ENCODE results near the gene MBNL2. TPM values are rescaled to one million over a fixed set of nuclear protein-coding genes. Genes with fewer than 3 reads are reported as not detected.
A peak's percentile ranks its signal among the peaks of the same experiment; 100 is the strongest.

MBNL2 gene
- total and polyA plus RNA-seq, 8 donors = 75.9 to 105 (median 90.5) TPM

DNA sequence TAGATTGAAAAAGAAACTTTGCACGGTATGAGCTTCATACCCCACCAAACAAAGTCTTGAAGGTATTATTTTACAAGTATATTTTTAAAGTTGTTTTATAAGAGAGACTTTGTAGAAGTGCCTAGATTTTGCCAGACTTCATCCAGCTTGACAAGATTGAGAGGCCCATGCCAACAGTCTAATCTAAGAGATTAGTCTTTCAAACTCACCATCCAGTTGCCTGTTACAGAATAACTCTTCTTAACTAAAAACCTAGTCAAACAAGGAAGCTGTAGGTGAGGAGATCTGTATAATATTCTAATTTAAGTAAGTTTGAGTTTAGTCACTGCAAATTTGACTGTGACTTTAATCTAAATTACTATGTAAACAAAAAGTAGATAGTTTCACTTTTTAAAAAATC is 169.9 kb downstream of the MBNL2 start:
- TF ChIP-seq, protein P1, sequence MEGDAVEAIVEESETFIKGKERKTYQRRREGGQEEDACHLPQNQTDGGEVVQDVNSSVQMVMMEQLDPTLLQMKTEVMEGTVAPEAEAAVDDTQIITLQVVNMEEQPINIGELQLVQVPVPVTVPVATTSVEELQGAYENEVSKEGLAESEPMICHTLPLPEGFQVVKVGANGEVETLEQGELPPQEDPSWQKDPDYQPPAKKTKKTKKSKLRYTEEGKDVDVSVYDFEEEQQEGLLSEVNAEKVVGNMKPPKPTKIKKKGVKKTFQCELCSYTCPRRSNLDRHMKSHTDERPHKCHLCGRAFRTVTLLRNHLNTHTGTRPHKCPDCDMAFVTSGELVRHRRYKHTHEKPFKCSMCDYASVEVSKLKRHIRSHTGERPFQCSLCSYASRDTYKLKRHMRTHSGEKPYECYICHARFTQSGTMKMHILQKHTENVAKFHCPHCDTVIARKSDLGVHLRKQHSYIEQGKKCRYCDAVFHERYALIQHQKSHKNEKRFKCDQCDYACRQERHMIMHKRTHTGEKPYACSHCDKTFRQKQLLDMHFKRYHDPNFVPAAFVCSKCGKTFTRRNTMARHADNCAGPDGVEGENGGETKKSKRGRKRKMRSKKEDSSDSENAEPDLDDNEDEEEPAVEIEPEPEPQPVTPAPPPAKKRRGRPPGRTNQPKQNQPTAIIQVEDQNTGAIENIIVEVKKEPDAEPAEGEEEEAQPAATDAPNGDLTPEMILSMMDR (IDR thresholded peaks at IDR 0.05) = no peak
- intact Hi-C loops (cut with DNase I) = no loop called here
- H3K27me3 ChIP-seq = no peaks in the 10 kb centered on the region
- H3K9me3 ChIP-seq = no peaks in the 10 kb centered on the region
- ATAC-seq = no peak
- peaks cover 3 to 9% of the 10 kb centered on the region in 2 donors for H3K4me1 ChIP-seq
- peaks cover 0 to 5% of the 10 kb centered on the region in 2 donors for H3K36me3 ChIP-seq
- H3K4me3 ChIP-seq = no peak overlapping the region
- DNase-seq = no peak
- no peak overlapping the region for H3K27ac ChIP-seq

DNA sequence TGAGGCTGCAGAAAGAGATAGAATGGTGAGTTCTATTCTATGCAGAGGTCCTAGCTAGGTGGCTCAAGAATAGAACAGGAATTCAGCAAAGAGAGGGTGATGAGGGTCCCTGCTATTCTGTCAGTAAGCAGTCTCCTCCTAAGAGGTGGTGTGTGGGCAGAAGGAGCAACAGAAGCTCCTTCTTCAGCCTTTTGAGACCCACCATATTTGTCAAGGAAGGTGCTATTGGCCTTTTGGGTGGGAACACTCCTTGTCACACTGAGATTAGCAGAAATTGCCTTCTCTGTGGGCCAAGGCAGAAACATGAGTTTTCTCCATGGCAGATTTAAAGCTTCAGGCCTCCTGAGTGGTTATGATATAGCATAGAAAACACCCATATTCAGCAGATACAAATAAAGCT is 172.4 kb downstream of the MBNL2 start:
- no peak for ATAC-seq
- intact Hi-C loops (cut with DNase I) = no loop called here

DNA sequence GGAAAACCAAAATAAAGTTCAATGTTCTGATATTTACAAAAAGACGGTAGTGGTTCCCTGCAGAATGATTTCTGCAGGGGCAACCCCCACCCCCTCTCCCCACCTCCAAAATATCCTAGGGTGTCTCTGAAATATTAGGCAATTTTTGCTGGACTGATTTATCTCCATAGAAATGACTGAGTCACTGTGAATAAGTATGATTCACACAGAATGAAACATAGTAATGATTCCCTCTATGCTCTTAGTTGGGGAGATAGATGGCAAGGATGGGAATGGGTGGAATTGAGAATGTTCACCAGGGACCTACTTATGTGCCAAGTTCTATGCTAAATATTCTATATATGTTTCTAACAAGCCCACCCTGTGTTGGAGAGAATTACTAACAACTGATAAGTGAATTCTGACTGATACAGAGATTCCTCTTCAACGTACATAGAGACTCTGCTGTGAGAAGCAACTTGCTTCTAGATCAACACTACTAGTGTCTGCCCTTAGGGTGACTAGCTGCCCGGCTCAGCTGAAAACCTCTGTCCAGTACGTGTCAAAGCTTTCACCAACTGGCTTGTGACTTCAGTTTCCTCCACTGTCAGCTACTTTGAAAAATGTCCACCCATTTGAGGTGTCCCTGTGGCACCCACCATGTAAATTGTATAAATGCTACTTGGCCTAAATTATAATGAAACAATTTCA is 173.5 kb downstream of the MBNL2 start:
- Histone ChIP-seq H3K9me3 (no peaks in the 10 kb centered on the region), H3K27me3 (no peaks in the 10 kb centered on the region), H3K4me1 (peaks cover 3 to 4% of the 10 kb centered on the region in 2 donors), H3K27ac (no peak overlapping the region), H3K4me3 (no peak overlapping the region), H3K36me3 (peaks cover 0 to 5% of the 10 kb centered on the region in 2 donors)
- DNase-seq (no peak), ATAC-seq (peak; percentile 25)
- TF ChIP-seq, protein P1 (IDR thresholded peaks at IDR 0.05) = no peak
- intact Hi-C loops (cut with DNase I) = no loop called here

More for the DNA sequence above, 172.4 kb downstream of the MBNL2 start:
- DNase-seq = no peak
- H3K9me3 ChIP-seq = no peaks in the 10 kb centered on the region
- H3K4me3 ChIP-seq = no peak overlapping the region
- TF ChIP-seq, protein P1 (IDR thresholded peaks at IDR 0.05) = no peak
- H3K4me1 ChIP-seq = peaks cover 3 to 4% of the 10 kb centered on the region in 2 donors
- no peaks in the 10 kb centered on the region for H3K27me3 ChIP-seq
- peaks cover 0 to 5% of the 10 kb centered on the region in 2 donors for H3K36me3 ChIP-seq
- no peak overlapping the region for H3K27ac ChIP-seq

DNA sequence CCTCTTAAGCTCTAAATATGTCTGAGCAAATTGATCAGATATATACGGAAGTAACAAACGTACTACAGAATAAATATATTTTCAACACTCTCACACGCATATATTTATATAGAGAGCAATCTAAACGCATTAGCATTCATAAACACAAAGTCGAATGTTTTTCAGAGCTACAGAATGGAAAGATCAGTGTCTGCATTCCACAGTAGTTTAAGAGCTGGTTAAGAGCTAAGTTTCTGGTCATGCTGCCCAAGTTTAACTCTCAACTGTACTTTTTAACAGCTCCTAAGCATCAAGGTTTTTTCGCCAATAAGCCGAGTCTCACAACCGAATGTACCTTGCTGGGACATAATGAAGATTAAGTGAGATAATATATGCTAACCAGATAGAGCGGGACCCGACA is 175.1 kb downstream of the MBNL2 start:
- H3K4me1 ChIP-seq = peaks cover 0 to 4% of the 10 kb centered on the region in 2 donors
- no peaks in the 10 kb centered on the region for H3K27me3 ChIP-seq
- H3K36me3 ChIP-seq = no peaks in the 10 kb centered on the region
- TF ChIP-seq, protein P1 (IDR thresholded peaks at IDR 0.05) = no peak
- intact Hi-C loops (cut with DNase I) = no loop called here
- no peaks in the 10 kb centered on the region for H3K9me3 ChIP-seq
- DNase-seq = no peak
- no peak overlapping the region for H3K4me3 ChIP-seq
- peak; percentile 81 for ATAC-seq
- H3K27ac ChIP-seq = no peak overlapping the region

DNA sequence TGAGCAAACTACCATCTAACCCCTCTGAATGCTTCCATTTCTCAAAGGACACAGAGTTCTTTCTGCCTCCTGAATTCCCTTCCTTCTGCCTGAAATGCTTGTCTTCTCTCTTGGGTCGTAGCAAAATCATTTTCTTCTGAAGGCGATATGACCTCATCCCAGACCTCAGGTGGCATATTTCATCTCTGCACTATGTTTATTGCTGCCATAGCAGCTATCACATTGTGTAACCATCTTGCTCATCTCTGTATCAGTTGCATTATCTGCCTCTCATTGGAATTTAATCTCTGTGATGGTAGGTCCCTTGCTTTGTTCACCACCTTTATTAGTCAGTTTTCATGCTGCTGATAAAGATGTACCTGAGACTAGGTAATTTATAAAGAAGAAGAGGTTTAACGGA is 179.3 kb downstream of the MBNL2 start:
- Histone ChIP-seq H3K4me3 (no peak overlapping the region), H3K4me1 (no peaks in the 10 kb centered on the region), H3K36me3 (no peaks in the 10 kb centered on the region), H3K9me3 (no peaks in the 10 kb centered on the region), H3K27ac (no peak overlapping the region), H3K27me3 (no peaks in the 10 kb centered on the region)
- intact Hi-C loops (cut with DNase I) = no loop called here
- no peak for ATAC-seq
- TF ChIP-seq, protein P1 (IDR thresholded peaks at IDR 0.05) = no peak
- no peak for DNase-seq
